Calu3 (cell line): ENCODE results near the gene IBA57. TPM values are rescaled to one million over a fixed set of nuclear protein-coding genes. Genes with fewer than 3 reads are reported as not detected.

ENCODE experiments used
- BruUV-seq: library from RNA; stranded (reverse); fragments of 400-500 nt; replicated peaks from 2 replicates; lab custom pipeline; 2021; lab: Mats Ljungman, UMichigan
- CTCF ChIA-PET: fragments of 300-600 bp; sonication (Branson Sonifier 250); formaldehyde crosslinking; loops from one replicate; lab custom pipeline; 2022; ENCODE audit warnings: antibody characterized with exemption; lab: Charles Lee
- DNase-seq: peaks from one replicate; pipeline ENCODE4 v3.0.0; 2022
- H3K27ac Mint-ChIP-seq: one replicate; pipeline ENCODE4 v1.8.0; 2022; ENCODE audit warnings: mixed read lengths; ENCODE audit not compliant: unreplicated experiment
- H3K27me3 Mint-ChIP-seq: one replicate; pipeline ENCODE4 v1.8.0; 2022; ENCODE audit warnings: mixed read lengths; ENCODE audit not compliant: unreplicated experiment
- H3K36me3 Mint-ChIP-seq: one replicate; pipeline ENCODE4 v1.8.0; 2022; ENCODE audit warnings: mild to moderate bottlenecking, moderate library complexity, mixed read lengths; ENCODE audit not compliant: insufficient read depth, unreplicated experiment
- H3K4me1 Mint-ChIP-seq: one replicate; pipeline ENCODE4 v1.8.0; 2022; ENCODE audit warnings: mild to moderate bottlenecking, low read depth, mixed read lengths; ENCODE audit not compliant: unreplicated experiment
- H3K4me3 Mint-ChIP-seq: one replicate; pipeline ENCODE4 v1.8.0; 2022; ENCODE audit warnings: mild to moderate bottlenecking, low read depth, moderate library complexity, mixed read lengths; ENCODE audit not compliant: unreplicated experiment
- H3K9me3 Mint-ChIP-seq: one replicate; pipeline ENCODE4 v1.8.0; 2022; ENCODE audit warnings: low read depth, mixed read lengths; ENCODE audit not compliant: unreplicated experiment
- intact Hi-C: fragments of 100-400 bp; cut with micrococcal nuclease; formaldehyde crosslinking; loops from one replicate; pipeline ENCODE4 v1.10.0; 2022; ENCODE audit not compliant: unreplicated experiment
- total RNA-seq: library from RNA; stranded (reverse); gene quantifications from 2 replicates; pipeline ENCODE4 v1.2.3, GENCODE V29; 2022
- TF ChIP-seq, protein P1 (sequence below): fragments of 200-600 bp; IDR thresholded peaks from one replicate; pipeline ENCODE4 v1.8.0; 2022; ENCODE audit warnings: antibody characterized with exemption; ENCODE audit not compliant: unreplicated experiment

The IBA57 gene
- total RNA-seq, 1 experiment from 2014 or later = 9.2 TPM

DNA sequence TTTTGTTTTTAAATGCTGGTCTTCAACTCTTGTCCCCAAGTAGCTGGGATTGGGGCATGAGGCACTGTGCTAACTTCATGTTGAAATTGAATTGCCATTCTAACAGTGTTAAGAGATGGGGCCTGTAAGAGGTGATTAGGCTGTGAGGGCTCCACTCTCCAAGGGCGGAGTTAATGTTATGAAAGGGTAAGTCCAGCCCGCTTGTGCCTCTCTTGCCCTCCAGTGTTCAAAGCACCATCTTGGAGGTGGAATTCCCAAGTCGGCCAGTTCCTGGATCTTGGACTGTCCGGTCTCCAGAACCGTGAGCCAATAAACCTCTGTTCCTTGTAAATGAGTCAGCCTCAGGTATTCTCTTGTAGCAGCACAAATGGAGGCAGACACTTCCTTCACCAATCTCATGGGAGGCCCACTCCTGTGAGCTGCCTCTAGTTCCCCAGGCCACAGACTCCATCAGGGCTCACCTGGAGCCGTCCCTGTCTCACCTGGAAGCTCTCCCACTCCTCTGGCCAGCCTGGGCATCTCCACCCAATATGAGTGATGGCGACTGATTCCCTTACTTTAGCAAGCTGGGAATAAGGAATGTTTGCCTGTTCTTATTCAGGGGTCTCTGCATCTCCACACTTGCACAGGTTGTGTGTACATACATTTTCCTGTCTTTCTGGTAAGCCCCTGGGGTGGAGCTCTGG is 15.5 kb downstream of the IBA57 start:
- H3K27ac Mint-ChIP-seq = no peak overlapping the region
- no peaks in the 10 kb centered on the region for H3K4me1 Mint-ChIP-seq
- intact Hi-C loops = no loop called here
- no peaks in the 10 kb centered on the region for H3K27me3 Mint-ChIP-seq
- TF ChIP-seq, protein P1, sequence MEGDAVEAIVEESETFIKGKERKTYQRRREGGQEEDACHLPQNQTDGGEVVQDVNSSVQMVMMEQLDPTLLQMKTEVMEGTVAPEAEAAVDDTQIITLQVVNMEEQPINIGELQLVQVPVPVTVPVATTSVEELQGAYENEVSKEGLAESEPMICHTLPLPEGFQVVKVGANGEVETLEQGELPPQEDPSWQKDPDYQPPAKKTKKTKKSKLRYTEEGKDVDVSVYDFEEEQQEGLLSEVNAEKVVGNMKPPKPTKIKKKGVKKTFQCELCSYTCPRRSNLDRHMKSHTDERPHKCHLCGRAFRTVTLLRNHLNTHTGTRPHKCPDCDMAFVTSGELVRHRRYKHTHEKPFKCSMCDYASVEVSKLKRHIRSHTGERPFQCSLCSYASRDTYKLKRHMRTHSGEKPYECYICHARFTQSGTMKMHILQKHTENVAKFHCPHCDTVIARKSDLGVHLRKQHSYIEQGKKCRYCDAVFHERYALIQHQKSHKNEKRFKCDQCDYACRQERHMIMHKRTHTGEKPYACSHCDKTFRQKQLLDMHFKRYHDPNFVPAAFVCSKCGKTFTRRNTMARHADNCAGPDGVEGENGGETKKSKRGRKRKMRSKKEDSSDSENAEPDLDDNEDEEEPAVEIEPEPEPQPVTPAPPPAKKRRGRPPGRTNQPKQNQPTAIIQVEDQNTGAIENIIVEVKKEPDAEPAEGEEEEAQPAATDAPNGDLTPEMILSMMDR = no peak
- H3K4me3 Mint-ChIP-seq = no peak overlapping the region
- BruUV-seq = no TSS peak
- H3K36me3 Mint-ChIP-seq = no peaks in the 10 kb centered on the region
- H3K9me3 Mint-ChIP-seq = no peaks in the 10 kb centered on the region
- no peak for DNase-seq
- CTCF ChIA-PET = interaction anchor here (0.7 kb wide), 1 partner anchor 142 kb away, joined by 3 read pairs; no protein-coding TSS in a partner anchor

DNA sequence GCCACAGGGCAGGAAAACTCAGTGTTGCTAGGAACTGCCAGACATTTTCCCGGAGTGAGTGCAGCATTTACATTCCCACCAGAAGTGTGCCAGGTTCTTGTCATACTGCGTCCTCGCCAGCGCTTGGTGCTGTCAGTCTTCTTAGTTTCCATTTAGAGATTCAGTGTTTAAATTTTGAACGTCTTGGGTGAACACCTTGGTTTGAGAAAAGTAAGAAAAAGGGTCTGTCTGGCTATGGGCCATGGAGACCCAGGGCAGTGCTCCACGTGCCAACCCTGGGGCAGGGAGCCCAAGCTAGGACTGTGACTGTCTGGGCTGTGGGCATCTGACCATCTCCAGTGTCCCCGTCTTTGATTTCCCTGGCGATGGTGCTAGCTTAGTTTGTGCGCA is 16.0 kb downstream of the IBA57 start:
- CTCF ChIA-PET = no interaction called here

DNA sequence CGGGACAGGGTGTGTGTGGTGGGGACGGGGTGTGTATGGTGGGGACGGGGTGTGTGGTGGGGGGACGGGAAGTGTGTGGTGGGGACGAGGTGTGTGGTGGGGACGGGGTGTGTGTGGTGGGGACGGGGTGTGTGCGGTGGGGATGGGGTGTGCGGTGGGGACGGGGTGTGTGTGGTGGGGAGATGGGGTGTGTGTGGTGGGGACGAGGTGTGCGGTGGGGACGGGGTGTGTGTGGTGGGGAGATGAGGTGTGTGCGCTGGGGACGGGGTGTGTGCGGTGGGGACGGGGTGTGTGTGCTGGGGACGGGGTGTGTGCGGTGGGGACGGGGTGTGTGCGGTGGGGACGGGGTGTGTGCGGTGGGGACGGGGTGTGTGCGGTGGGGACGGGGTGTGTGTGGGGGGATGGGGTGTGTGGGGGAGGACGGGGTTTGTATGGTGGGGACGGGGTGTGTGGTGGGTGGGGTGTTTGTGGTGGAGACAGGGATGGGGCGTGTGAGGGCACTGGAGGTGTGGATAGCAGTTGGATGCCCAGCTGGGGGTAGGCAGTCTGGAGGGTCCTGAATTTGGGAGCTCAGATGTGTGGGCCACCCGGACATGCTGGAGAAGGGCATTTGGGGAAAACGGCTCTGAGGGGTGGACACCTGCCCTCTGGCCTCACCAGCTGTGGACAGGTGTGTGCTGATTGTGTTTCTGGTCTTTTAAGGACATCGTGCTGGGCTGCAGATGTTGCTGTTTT is 16.9 kb downstream of the IBA57 start:
- Mint-ChIP-seq H3K4me3 (no peak overlapping the region), H3K27ac (no peak overlapping the region), H3K36me3 (no peaks in the 10 kb centered on the region), H3K9me3 (no peaks in the 10 kb centered on the region), H3K4me1 (no peaks in the 10 kb centered on the region), H3K27me3 (no peaks in the 10 kb centered on the region)
- TF ChIP-seq, protein P1 = no peak
- no peak for DNase-seq
- intact Hi-C loops = no loop called here
- no TSS peak for BruUV-seq
- CTCF ChIA-PET = no interaction called here

More for the DNA sequence above, 16.0 kb downstream of the IBA57 start:
- no peak overlapping the region for H3K27ac Mint-ChIP-seq
- H3K36me3 Mint-ChIP-seq = no peaks in the 10 kb centered on the region
- BruUV-seq = no TSS peak
- no peaks in the 10 kb centered on the region for H3K9me3 Mint-ChIP-seq
- H3K27me3 Mint-ChIP-seq = no peaks in the 10 kb centered on the region
- intact Hi-C loops = no loop called here
- DNase-seq = no peak
- H3K4me3 Mint-ChIP-seq = no peak overlapping the region
- TF ChIP-seq, protein P1 = no peak
- H3K4me1 Mint-ChIP-seq = no peaks in the 10 kb centered on the region

DNA sequence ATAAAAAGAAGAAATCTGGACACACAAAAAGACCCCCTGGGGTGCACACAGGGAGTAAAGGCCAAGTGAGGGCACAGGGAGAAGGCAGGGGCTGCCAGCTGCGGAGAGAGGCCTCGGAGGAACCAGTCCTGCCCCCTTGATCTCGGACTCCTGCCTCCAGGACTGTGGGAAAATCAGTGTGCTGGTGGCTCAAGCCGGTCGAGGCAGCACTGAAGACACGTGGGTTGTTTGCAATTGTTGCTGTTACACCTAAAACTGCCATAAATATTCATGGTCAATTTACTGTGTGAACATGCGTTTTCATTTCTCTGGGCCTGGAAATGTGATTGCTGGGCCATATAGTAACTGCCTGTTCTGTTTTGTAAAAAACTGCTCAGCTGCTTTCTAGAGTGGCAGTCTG is 18.5 kb downstream of the IBA57 start:
- no peak overlapping the region for H3K27ac Mint-ChIP-seq
- intact Hi-C loops = no loop called here
- H3K36me3 Mint-ChIP-seq = no peaks in the 10 kb centered on the region

More for the DNA sequence above, 18.5 kb downstream of the IBA57 start:
- CTCF ChIA-PET = no interaction called here
- Mint-ChIP-seq H3K4me1 (no peaks in the 10 kb centered on the region), H3K27me3 (no peaks in the 10 kb centered on the region), H3K9me3 (no peaks in the 10 kb centered on the region), H3K4me3 (no peak overlapping the region)
- no TSS peak for BruUV-seq
- TF ChIP-seq, protein P1 = no peak
- no peak for DNase-seq
